Osteocyte (in vitro differentiated cells): Measurements from ENCODE around the gene RASSF3. TPM values are rescaled to one million over a fixed set of nuclear protein-coding genes. Genes with fewer than 3 reads are reported as not detected.

Experiments used
- DNase-seq: peaks from one replicate; pipeline ENCODE4 v3.0.0; 2021; ENCODE audit warnings: mixed read lengths; ENCODE audit not compliant: unreplicated experiment; ENCODE audit errors: extremely low spot score
- H3K27ac Mint-ChIP-seq: one replicate; pipeline ENCODE4 v1.8.0; 2021; ENCODE audit warnings: mild to moderate bottlenecking, mixed read lengths; ENCODE audit not compliant: unreplicated experiment
- H3K27me3 Mint-ChIP-seq: one replicate; pipeline ENCODE4 v1.8.0; 2021; ENCODE audit warnings: mixed read lengths; ENCODE audit not compliant: unreplicated experiment
- H3K36me3 Mint-ChIP-seq: one replicate; pipeline ENCODE4 v1.8.0; 2021; ENCODE audit warnings: mixed read lengths; ENCODE audit not compliant: unreplicated experiment
- H3K4me1 Mint-ChIP-seq: one replicate; pipeline ENCODE4 v1.8.0; 2021; ENCODE audit warnings: mixed read lengths; ENCODE audit not compliant: unreplicated experiment
- H3K4me3 Mint-ChIP-seq: one replicate; pipeline ENCODE4 v1.8.0; 2021; ENCODE audit warnings: mild to moderate bottlenecking, moderate library complexity, mixed read lengths; ENCODE audit not compliant: unreplicated experiment
- H3K9me3 Mint-ChIP-seq: one replicate; pipeline ENCODE4 v1.8.0; 2021; ENCODE audit warnings: mixed read lengths; ENCODE audit not compliant: unreplicated experiment
- total RNA-seq: library from RNA; stranded (reverse); gene quantifications from 2 replicates; pipeline ENCODE4 v1.2.1, GENCODE V29; 2021
- TF ChIP-seq, protein P1 (sequence below): fragments of 200-600 bp; sonication (generic); IDR thresholded peaks from 2 replicates; pipeline ENCODE4 v1.5.0; 2021; ENCODE audit warnings: antibody characterized with exemption, mild to moderate bottlenecking, moderate library complexity

The RASSF3 gene
- total RNA-seq, 1 donor from 2014 or later = 29.0 TPM

DNA sequence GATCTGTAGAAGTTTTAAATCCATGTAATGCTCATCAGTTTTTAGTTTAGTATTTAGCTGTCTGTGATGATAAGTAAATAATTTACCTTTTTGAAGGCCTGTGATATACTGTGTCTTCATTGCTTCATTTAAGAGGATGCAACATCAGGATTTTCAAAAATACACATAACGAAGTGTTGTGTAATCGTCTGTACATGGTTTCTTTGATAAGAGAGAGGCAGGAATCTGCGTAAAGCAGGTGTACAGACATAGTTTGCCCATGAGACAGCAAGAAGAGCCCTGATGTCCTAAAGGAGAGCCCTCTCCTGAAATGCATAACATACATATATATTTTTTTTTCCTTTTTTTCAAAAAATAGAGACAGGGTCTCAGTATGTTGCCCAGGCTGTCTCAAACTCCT is 44.8 kb downstream of the RASSF3 start:
- Mint-ChIP-seq H3K9me3 (no peaks in the 10 kb centered on the region), H3K27ac (no peak overlapping the region), H3K36me3 (peaks cover 3% of the 10 kb centered on the region), H3K4me1 (peaks cover 21% of the 10 kb centered on the region), H3K4me3 (no peak overlapping the region), H3K27me3 (no peaks in the 10 kb centered on the region)
- no peak for DNase-seq
- TF ChIP-seq, protein P1, sequence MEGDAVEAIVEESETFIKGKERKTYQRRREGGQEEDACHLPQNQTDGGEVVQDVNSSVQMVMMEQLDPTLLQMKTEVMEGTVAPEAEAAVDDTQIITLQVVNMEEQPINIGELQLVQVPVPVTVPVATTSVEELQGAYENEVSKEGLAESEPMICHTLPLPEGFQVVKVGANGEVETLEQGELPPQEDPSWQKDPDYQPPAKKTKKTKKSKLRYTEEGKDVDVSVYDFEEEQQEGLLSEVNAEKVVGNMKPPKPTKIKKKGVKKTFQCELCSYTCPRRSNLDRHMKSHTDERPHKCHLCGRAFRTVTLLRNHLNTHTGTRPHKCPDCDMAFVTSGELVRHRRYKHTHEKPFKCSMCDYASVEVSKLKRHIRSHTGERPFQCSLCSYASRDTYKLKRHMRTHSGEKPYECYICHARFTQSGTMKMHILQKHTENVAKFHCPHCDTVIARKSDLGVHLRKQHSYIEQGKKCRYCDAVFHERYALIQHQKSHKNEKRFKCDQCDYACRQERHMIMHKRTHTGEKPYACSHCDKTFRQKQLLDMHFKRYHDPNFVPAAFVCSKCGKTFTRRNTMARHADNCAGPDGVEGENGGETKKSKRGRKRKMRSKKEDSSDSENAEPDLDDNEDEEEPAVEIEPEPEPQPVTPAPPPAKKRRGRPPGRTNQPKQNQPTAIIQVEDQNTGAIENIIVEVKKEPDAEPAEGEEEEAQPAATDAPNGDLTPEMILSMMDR = no peak

DNA sequence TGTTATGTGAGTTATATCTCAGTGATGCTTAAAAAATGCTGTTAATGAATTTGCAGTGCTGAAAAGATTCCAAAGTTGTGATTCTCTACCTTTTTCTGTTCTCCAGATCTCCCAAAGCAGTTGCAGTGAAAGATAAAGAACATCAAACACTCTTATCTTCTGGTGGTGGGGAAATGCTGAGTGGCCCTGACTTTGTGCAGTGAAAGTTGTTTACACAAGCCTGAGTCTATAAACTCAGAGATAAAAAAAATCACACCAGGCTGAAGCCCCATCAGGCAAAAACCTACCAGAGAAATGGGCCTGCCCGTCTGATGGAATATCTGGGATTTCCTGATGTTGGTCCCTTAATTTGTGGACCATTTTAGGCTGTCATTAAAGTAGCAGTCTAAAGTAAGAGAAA is 46.1 kb downstream of the RASSF3 start:
- TF ChIP-seq, protein P1 = no peak
- Mint-ChIP-seq H3K4me3 (no peak overlapping the region), H3K27ac (no peak overlapping the region), H3K9me3 (no peaks in the 10 kb centered on the region), H3K4me1 (peaks cover 18% of the 10 kb centered on the region), H3K27me3 (no peaks in the 10 kb centered on the region), H3K36me3 (no peaks in the 10 kb centered on the region)
- no peak for DNase-seq

DNA sequence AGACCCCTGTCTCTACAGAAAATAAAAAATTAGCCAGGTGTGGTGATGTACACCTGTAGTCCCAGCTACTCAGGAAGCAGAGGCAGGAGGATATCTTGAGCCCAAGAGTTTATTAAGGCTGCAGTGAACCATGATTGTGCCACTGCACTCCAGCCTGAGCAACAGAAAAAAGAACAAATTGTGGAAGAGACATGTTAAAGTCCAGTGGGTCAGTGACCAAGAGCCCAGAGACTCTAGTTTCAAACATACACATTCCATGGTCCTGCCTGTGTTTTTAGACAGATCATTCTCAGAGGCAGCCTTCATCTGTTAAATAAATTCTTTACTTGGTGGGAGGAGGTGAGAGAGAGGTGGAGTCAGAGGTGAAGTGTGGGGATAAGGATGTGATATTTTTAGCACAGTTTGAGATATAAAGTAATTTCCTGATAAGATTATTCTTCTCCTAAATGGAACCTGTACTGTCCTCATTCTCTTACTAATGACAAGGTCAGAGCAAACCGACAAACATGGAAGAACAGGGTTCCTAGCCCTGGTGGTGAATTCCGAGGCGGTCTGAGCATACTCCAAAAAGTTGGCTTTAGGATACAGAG is 48.7 kb downstream of the RASSF3 start:
- TF ChIP-seq, protein P1 = no peak
- Mint-ChIP-seq H3K36me3 (no peaks in the 10 kb centered on the region), H3K4me1 (peaks cover 24% of the 10 kb centered on the region), H3K27me3 (no peaks in the 10 kb centered on the region), H3K27ac (no peak overlapping the region), H3K9me3 (no peaks in the 10 kb centered on the region), H3K4me3 (no peak overlapping the region)
- no peak for DNase-seq

DNA sequence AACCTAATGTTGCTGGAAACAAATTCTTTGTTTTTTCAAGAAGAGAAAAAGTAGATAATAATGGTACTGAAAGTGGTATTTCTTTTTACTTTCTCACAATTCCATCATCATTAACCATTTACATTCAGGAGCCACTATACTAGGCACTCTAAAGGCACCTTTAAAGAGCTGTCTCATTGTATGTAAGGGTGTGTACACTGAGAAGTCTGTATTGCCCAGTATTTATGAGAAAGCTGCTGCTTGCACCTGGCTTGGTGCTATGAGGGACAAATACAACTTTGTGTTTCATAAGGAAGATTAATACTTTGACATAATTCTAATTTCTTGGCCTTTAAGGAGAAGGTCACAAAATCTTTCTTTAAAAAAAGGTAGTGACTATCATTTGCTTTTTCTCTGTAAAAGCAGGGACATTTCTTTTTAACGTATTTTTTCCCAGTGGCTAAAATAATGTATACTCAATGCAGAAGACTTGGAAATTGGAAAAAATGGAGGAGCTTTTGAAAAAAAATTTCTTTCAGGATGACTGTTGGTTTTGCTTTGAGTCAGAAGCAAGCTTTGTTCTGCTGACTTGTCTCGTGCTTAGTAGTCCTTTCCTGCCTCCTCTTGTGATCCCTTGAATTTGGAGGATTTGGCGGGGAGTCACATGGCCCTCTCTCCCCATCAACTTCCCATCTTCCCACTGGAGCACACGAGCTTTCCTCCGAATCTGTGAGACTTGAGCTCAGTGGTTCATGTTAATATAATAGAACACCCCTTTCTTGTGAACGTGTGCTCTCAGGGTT is 50.1 kb downstream of the RASSF3 start:
- Mint-ChIP-seq H3K9me3 (no peaks in the 10 kb centered on the region), H3K4me3 (no peak overlapping the region), H3K27ac (no peak overlapping the region), H3K4me1 (peaks cover 28% of the 10 kb centered on the region), H3K27me3 (no peaks in the 10 kb centered on the region), H3K36me3 (no peaks in the 10 kb centered on the region)
- TF ChIP-seq, protein P1 = no peak
- DNase-seq = no peak

DNA sequence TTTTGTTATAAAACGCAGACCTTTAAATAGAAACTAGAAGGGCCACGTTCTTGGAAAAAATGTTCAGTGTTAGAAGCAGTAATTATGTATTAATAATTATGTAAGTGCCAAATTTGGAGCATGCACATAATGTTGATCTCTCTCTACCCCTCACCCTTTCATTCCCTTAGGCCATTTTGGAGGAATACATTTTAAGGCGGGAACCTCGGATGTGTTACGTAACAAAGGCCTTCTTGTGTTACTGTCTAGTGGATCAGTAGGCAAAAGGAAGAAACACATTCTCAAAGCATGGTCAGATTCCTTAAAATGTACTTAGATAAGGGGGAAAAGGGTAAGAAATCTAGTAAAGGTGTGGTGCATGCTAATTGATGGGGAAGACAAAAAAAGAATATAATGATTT is 52.7 kb downstream of the RASSF3 start:
- no peaks in the 10 kb centered on the region for H3K36me3 Mint-ChIP-seq
- H3K27ac Mint-ChIP-seq = no peak overlapping the region
- H3K4me1 Mint-ChIP-seq = peaks cover 47% of the 10 kb centered on the region
- no peaks in the 10 kb centered on the region for H3K9me3 Mint-ChIP-seq
- DNase-seq = no peak
- no peaks in the 10 kb centered on the region for H3K27me3 Mint-ChIP-seq
- TF ChIP-seq, protein P1 = no peak
- no peak overlapping the region for H3K4me3 Mint-ChIP-seq
